Hematopoietic multipotent progenitor cell (in vitro differentiated cells): ENCODE results near the gene LCE4A. TPM values are rescaled to one million over a fixed set of nuclear protein-coding genes. Genes with fewer than 3 reads are reported as not detected.

ENCODE experiments used
- DNase-seq, 3 donors: peaks; one replicate each; pipeline ENCODE4 v3.0.0-alpha.2; 2011 to 2015; ENCODE audit warnings: low read depth in 2 of 3, low spot score in 2 of 3
- total RNA-seq: library from RNA; depleted of rRNA; stranded (reverse); fragments of >200 nt; gene quantifications from one replicate; pipeline ENCODE4 v1.2.3, GENCODE V29; 2012

Gene LCE4A
- total RNA-seq, 1 donor = not detected

- DNase-seq = no peak
Observed at GRCh38 chr1:152745289-152745704, 37.3 kb downstream of the LCE4A start.

GRCh38 chr1:152745765-152746444 is 37.9 kb downstream of the LCE4A start:
- no peak for DNase-seq

- DNase-seq = no peak
Observed at GRCh38 chr1:152747831-152748230, 39.9 kb downstream of the LCE4A start.

GRCh38 chr1:152752225-152752624 is 44.3 kb downstream of the LCE4A start:
- DNase-seq = no peak

GRCh38 chr1:152753586-152753985 is 45.6 kb downstream of the LCE4A start:
- DNase-seq = no peak

- DNase-seq = no peak
Observed at GRCh38 chr1:152756872-152757271, 48.9 kb downstream of the LCE4A start.

GRCh38 chr1:152757747-152758146 is 49.8 kb downstream of the LCE4A start, which contains the start of gene KPRP:
Gene KPRP (plus strand): TSS chr1:152758025. CDS start chr1:152759589, 1,564 bp downstream.
- no peak for DNase-seq

- no peak for DNase-seq
Observed at GRCh38 chr1:152758636-152759035, 50.7 kb downstream of the LCE4A start.

Other genes starting within 250 kb of the LCE4A start
- not detected for gene LCE5A, start 197.4 kb upstream of the LCE4A start, total RNA-seq
- not detected for gene CRCT1, start 193.7 kb upstream of the LCE4A start, total RNA-seq
- gene LCE3E, start 141.4 kb upstream of the LCE4A start, total RNA-seq = not detected
- gene LCE3D, start 127.6 kb upstream of the LCE4A start, total RNA-seq = not detected
- gene LCE3C, start 107.9 kb upstream of the LCE4A start, total RNA-seq = not detected
- not detected for gene LCE3B, start 94.3 kb upstream of the LCE4A start, total RNA-seq
- not detected for gene LCE3A, start 85.1 kb upstream of the LCE4A start, total RNA-seq
- not detected for gene LCE2D, start 44.8 kb upstream of the LCE4A start, total RNA-seq
- not detected for gene LCE2C, start 32.9 kb upstream of the LCE4A start, total RNA-seq
- gene LCE2B, start 22.0 kb upstream of the LCE4A start, total RNA-seq = not detected
- gene LCE2A, start 9.8 kb upstream of the LCE4A start, total RNA-seq = not detected
- not detected for gene KPRP, start 49.9 kb downstream of the LCE4A start, total RNA-seq
- not detected for gene LCE1F, start 67.0 kb downstream of the LCE4A start, total RNA-seq
- gene LCE1E, start 78.1 kb downstream of the LCE4A start, total RNA-seq = not detected
- gene LCE1D, start 88.6 kb downstream of the LCE4A start, total RNA-seq = not detected
- gene LCE1C, start 98.5 kb downstream of the LCE4A start, total RNA-seq = not detected
- not detected for gene LCE1B, start 103.8 kb downstream of the LCE4A start, total RNA-seq
- gene LCE1A, start 119.3 kb downstream of the LCE4A start, total RNA-seq = not detected
- not detected for gene LCE6A, start 134.7 kb downstream of the LCE4A start, total RNA-seq
- not detected for gene LCE7A, start 151.8 kb downstream of the LCE4A start, total RNA-seq
- not detected for gene SMCP, start 170.2 kb downstream of the LCE4A start, total RNA-seq
- gene IVL, start 200.4 kb downstream of the LCE4A start, total RNA-seq = not detected
- not detected for gene SPRR5, start 239.0 kb downstream of the LCE4A start, total RNA-seq